ENCODE measurements around the gene PLEKHG4B.
"Not testable (repeated sequence)": the region's sequence is repeated elsewhere in the genome, so short reads cannot be mapped to it uniquely, and the experiment has no call there.

PLEKHG4B gene

GRCh38 chr5:191036-191948 is 99.3 kb downstream of the PLEKHG4B start, which contains the start of gene LRRC14B:
TSS of gene LRRC14B (plus strand) at chr5:191495. CDS start at chr5:191539, 44 bp downstream.
- DNase-seq, result no peak

GRCh38 chr5:191949-192690 is 100.2 kb downstream of the PLEKHG4B start:
- no peak for DNase-seq

- DNase-seq, result no peak
These were observed 100.7 kb downstream of the PLEKHG4B start for GRCh38 chr5:192691-192969.

DNA sequence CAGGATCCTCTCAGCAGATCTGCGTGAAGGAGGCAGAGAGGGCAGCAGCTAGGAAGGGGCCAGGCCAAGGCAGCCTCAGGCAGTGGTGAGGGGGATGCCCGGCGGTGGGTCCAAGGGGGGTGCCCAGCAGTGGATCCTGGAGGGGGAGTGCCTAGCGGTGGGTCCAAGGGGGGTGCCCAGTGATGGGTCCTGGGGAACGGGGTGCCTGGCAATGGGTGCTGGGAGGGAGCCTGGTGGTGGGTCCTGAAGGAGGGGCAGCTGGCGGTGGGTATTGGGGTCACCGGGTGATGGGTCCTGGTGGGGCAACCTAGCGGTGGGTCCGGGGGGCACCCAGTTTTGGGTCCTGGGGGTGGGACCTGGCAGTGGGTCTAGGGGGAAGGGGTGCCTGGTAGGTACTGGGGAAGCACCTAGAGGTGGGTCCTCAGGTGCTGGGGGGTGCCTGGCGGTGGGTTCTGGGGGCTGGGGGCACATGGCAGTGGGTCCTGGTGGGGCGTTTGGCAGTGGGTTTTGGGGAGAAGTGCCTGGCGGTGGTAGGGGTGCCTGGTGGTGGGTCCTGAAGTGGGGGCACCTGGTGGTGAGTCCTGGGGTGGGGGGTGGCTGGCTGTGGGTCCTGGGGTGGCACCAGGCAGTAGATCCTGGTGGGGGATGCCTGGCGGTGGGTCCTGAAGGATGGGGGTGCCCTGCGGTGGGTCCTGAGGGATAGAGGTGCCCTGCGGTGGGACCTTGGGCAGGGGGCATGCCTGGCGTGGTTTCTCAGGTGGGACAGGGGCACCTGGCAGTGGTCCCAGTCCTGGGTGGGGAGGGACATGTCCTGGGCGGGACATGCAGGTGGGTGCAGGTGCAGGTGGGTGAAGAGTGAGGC is 101.2 kb downstream of the PLEKHG4B start:
- DNase-seq, result no peak

- DNase-seq, result no peak
These were observed 102.1 kb downstream of the PLEKHG4B start for GRCh38 chr5:194102-194501.

- no peak for DNase-seq
These were observed 102.7 kb downstream of the PLEKHG4B start for GRCh38 chr5:194603-195209.

DNA sequence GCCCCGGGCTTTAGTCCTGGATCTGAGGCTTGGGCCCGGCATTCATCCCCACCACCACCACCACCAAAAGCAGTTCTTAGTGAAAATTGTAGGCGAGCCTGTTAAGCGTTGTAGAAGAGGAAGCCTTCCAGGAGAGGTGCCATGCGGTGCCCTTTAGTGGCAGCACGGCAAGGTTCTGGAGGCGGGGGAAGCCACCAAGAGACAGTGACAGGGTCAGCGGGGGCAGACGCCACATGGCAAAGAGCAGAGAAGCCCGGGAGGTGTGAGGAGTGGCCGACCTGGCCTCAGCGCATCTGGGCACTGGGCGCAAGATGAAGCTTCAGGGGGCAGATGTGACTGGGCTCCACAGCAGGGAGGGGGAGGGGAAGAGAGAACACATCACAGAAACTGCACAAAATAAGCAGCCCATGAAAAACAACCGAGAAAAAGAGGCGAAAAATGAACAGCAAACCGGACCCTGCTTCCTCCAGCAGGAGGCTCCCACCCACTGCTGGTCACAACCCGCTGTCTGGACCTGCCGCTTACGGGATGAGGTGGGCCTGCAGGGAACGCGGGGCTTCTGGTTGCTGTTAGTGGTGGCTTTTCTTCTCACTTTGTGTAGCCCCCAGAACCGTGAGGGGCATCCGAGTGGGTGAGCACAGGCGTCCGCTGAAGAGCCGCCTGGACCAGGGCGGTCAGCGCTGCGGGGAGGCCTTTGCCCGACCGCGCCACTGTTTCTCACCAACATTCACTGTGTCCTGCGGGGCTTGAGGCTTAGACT is 103.6 kb downstream of the PLEKHG4B start:
- no peak for DNase-seq

GRCh38 chr5:196350-196749 is 104.4 kb downstream of the PLEKHG4B start:
- DNase-seq, result no peak

DNA sequence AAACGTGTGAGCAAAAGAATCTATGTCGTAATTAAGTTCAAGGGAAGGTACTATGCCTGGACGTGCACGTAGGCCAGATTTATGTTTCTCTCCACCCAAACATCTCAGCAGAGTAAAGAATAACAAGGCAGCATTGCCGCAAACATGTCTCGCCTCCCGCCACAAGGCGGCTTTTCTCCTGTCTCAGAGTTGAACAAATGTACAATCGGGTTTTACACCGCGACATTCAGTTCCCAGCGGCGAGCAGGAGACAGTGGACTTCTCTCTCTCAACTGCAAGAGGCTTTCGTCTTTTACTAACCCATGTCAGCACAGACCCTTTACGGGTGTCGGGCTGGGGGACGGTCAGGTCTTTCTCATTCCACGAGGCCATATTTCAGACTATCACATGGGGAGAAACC is 105.1 kb downstream of the PLEKHG4B start:
- not testable (repeated sequence) for DNase-seq

- no peak for DNase-seq
These were observed 106.0 kb downstream of the PLEKHG4B start for GRCh38 chr5:197892-198489.

DNA sequence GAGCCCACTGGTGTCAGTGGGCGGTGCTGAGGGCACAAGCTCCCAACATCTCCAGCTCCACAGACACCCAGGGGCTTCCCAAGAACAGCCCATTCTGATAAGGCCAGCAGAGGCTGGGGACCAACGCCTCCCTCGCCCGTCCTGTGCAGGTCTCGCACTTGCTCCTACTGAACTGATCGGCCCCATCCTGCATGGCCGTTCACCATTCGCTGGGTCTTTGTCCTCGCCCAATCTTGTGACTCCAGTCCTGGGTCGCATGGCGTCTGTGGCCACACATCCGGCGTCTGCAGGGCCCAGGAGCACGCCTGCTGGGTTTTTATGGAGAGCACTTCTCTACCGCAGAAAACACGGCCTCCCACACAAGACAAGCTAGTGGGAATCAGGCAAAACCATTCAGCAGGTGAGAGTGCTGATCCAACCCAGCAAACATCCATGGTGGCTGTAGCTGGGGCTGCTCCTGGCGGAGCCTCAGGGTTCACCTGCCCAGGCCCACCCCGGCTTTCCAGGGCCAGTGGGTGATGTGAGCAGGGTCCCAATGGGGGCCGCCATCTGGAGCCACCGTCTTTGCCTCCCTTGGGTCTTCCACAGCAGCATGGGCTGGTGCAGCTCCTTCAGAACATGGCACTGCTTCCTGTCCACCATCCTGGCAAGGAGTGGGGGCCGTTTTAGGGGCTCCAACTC is 106.7 kb downstream of the PLEKHG4B start:
- DNase-seq, result no peak

- no peak for DNase-seq
These were observed 107.4 kb downstream of the PLEKHG4B start for GRCh38 chr5:199197-199949.

DNA sequence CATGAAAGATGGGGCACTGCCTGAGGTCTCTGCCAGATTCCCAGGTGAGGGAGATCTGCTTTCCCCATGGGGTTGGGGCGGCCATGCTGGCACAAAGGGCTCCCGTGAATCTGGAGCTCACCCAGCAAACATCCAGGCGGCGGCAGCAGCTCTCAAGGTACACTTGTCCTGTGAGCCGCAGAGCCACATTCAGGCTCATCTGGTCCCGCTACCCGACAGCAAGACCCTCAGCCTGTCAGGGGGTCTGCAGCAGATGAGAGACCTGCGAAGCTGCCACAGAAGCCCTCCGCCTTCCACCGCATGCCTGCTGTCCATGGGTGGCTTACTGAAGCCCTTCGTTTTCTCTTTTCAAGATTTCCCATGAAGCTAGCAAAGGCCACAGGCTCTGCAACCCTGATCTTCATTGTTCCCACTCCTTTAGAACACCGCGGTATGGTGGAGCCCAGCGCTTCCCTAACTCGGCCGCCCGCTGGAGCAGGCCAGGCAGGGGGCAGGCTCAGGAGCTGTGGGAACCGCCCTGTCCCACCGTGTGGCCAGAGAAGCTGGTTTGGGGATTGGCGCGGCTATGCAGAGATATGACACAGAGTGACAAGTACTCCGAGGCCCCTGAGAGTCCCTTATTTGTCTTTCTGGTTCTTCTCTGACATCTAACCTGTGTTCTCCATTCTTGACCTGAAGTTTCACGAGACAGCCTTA is 108.1 kb downstream of the PLEKHG4B start:
- no peak for DNase-seq

DNA sequence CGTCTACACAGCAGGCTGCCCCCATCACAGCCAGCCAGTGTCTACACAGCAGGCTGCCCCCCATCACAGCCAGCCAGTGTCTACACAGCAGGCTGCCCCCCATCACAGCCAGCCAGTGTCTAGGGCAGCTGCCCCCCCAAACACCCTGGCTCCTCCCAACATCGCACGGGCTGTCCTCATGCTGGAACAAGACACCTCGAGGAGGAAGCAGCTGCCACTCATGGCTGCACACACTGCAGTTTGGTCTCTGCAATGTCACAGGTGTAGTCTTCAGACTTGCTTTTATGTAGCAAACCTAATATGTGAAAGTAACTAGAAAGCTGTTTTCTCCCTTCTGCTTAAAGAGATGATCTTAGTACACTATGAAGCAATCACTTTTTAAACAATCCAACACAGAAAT is 109.0 kb downstream of the PLEKHG4B start:
- DNase-seq, result no peak

- no peak for DNase-seq
These were observed 109.7 kb downstream of the PLEKHG4B start for GRCh38 chr5:201672-202071.

DNA sequence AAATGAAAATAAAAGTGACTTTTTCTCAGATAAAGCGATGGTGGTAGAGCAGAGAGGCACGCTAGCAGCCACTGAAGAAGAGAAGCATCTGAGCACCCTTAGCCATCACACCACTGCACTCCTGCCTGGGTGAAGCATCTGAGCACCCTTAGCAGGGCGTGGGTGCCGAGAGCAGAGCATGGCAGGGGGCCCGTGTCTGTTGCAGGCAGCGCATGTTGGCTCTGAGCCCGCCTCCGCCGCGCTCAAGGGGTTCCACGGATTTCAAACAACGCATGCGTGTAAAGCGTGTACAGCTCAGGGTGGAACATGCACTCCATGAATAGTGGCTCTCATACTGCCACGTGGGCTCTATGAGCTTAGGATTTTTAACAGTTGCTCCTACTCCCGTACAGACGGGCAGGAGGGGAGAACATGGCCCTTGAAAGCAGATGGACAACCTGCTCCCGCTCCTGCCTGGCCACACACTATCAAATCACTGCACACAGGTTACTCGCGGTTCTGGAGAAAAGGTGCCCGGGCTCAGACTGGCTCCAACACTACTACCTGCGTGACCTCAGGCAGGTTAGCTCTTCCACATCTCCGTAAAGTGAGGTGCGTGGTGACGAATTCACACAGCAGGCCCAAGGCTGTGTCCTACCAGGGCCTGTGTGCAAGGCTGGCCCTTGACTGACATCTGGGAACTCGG is 111.4 kb downstream of the PLEKHG4B start:
- no peak for DNase-seq

DNA sequence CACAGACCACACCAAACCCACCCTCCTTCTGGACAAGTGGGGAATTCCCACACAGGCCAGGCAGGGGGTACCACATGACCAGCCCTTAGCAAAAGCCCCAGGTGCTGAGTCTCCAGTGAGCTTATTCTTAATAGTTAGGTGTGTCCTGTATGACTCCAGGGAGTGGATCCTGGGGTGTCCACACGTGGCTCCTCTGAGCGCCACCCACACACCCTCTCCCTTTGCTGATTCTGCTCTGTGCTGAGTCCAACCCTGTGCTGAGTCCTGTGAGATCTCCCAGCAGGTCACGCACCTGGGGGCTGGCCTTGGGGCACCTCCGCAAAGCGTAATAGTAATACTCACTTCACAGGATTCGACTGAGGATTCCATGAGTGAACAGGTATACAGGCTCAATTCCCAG is 112.0 kb downstream of the PLEKHG4B start:
- DNase-seq, result no peak

- no peak for DNase-seq
These were observed 112.5 kb downstream of the PLEKHG4B start for GRCh38 chr5:204462-204861.

Data from CD4-positive, alpha-beta T cell treated with Interleukin-4 for 1 hour (primary cell).